Measurements from ENCODE around the gene CD109.

Gene CD109

GRCh38 chr6:73867411-73867810 lies 171.4 kb downstream of the CD109 start:
- Histone ChIP-seq H3K27me3 (no peaks in the 10 kb centered on the region), H3K36me3 (no peaks in the 10 kb centered on the region), H3K4me3 (ENCODE audit: low read depth in 1 of 2, low read length in 1 of 2) (no peak overlapping the region), H3K4me1 (ENCODE audit: control insufficient read depth in 1 of 2, insufficient read depth in 1 of 2, low read depth in 1 of 2, low read length in 1 of 2) (no peaks in the 10 kb centered on the region), H3K27ac (no peak overlapping the region), H3K9me3 (no peaks in the 10 kb centered on the region)
- TF ChIP-seq, protein P1, sequence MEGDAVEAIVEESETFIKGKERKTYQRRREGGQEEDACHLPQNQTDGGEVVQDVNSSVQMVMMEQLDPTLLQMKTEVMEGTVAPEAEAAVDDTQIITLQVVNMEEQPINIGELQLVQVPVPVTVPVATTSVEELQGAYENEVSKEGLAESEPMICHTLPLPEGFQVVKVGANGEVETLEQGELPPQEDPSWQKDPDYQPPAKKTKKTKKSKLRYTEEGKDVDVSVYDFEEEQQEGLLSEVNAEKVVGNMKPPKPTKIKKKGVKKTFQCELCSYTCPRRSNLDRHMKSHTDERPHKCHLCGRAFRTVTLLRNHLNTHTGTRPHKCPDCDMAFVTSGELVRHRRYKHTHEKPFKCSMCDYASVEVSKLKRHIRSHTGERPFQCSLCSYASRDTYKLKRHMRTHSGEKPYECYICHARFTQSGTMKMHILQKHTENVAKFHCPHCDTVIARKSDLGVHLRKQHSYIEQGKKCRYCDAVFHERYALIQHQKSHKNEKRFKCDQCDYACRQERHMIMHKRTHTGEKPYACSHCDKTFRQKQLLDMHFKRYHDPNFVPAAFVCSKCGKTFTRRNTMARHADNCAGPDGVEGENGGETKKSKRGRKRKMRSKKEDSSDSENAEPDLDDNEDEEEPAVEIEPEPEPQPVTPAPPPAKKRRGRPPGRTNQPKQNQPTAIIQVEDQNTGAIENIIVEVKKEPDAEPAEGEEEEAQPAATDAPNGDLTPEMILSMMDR (IDR thresholded peaks at IDR 0.05): no peak

- Histone ChIP-seq H3K9me3 (no peaks in the 10 kb centered on the region), H3K27me3 (no peaks in the 10 kb centered on the region), H3K4me3 (ENCODE audit: low read depth in 1 of 2, low read length in 1 of 2) (no peak overlapping the region), H3K4me1 (ENCODE audit: control insufficient read depth in 1 of 2, insufficient read depth in 1 of 2, low read depth in 1 of 2, low read length in 1 of 2) (no peaks in the 10 kb centered on the region), H3K36me3 (no peaks in the 10 kb centered on the region), H3K27ac (no peak overlapping the region)
- TF ChIP-seq, protein P1 (IDR thresholded peaks at IDR 0.05): no peak
These were observed 174.9 kb downstream of the CD109 start for GRCh38 chr6:73870907-73871306.

DNA sequence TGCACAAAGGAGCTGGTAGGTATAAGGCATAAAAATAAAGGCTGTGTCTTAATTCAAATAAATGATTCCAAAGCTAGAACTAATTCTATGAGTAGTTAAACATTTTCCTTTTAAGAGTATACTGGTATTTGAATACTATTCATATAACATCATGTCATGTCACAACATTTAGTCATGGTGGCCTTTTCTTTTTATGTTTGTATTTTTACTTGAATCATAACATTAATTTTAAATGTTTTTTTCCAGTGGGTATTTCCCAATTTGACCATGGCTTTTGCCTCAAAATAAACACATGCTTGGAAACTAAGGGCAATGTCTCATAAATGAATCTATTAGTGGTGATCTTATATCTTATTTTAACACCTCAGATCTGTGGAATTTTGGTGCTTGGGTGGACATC lies 177.1 kb downstream of the CD109 start:
- Histone ChIP-seq H3K36me3 (no peaks in the 10 kb centered on the region), H3K27me3 (no peaks in the 10 kb centered on the region), H3K9me3 (no peaks in the 10 kb centered on the region), H3K27ac (no peak overlapping the region), H3K4me3 (ENCODE audit: low read depth in 1 of 2, low read length in 1 of 2) (no peak overlapping the region), H3K4me1 (ENCODE audit: control insufficient read depth in 1 of 2, insufficient read depth in 1 of 2, low read depth in 1 of 2, low read length in 1 of 2) (no peaks in the 10 kb centered on the region)
- TF ChIP-seq, protein P1 (IDR thresholded peaks at IDR 0.05): no peak
